Fibroblast of mammary gland (primary cell): ENCODE measurements around the gene HOXB7.

Source experiments
- DNase-seq: peaks from one replicate; pipeline ENCODE4 v3.0.0-alpha.2; 2010; ENCODE audit warnings: low read depth
- H3K4me3 ChIP-seq: 2 replicates; pipeline ENCODE4 v1.5.1; 2011; ENCODE audit warnings: low read depth, mild to moderate bottlenecking, low read length, moderate library complexity; ENCODE audit not compliant: control insufficient read depth
- CTCF ChIP-seq: conservative IDR thresholded peaks from 2 replicates; pipeline ENCODE4 v1.5.1; 2011; ENCODE audit warnings: low read depth, low read length, inconsistent platforms; ENCODE audit not compliant: control insufficient read depth, insufficient read depth

Gene HOXB7

DNA sequence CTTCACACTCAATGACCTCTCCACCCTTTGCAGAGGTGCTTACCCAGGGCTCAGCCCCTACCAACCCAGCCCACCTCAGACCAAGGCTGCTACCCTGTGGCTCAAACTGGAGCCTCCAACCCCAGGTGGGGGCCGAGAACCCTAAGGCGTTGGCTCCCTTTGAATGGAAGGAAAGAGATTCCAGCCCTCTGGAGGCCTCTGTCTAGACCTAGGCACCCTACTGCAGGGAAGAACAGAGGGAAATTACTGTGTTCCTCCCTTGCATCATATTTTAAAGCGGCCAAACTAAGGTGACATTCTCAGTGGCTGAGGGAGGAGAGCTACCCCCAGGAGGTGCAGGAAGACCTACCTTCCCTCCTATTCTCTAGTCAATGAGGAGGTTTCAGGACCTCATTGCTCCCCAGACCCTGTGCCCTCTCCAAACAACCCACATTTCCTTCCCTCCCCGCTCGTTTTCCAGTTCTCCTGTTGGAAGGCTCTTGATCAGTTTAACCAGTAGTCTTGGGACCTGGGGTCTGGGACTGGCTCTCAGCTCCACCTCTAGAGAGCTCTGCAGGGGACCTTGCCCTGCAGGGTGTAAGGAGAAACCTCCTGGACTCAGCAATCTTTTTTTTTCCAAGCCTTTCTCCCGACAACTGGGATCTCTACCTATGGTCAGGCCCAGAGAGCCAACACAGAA lies 9.8 kb upstream of the HOXB7 start:
- no peak for DNase-seq
- no peak overlapping the region for H3K4me3 ChIP-seq
- no peak for TF ChIP-seq CTCF

DNA sequence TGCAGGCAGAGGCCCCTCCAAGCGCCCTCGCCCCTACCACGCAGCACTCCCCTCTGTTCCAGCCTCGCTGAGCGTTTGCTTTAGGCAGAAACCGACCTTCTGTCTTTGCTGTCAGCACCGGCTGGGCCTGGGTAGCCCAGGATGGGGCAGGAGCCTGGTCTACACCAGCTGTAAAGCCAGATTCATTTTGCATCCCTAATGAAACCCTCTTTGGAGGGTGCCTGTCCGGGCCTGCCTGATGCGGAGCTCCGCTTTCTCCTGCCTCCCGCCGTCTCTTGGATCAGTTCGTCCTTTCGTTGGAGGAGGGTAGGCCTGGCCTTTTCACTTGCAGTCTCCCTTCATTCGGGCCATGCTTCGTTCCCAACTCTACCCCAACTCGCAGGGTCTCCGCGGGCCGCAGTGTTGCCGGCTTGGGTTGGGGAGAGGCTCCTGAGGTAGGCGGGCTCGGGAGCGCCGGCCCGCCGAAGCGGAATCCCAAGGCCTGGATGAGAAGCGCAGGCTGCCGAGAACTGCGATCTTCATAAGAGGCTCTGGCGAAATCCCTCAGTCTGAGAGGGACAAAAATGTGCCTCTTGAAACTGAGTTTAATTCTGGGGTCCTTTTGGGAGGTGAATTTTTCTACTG lies 9.1 kb upstream of the HOXB7 start:
- TF ChIP-seq CTCF, result no peak
- no peak overlapping the region for H3K4me3 ChIP-seq
- no peak for DNase-seq

DNA sequence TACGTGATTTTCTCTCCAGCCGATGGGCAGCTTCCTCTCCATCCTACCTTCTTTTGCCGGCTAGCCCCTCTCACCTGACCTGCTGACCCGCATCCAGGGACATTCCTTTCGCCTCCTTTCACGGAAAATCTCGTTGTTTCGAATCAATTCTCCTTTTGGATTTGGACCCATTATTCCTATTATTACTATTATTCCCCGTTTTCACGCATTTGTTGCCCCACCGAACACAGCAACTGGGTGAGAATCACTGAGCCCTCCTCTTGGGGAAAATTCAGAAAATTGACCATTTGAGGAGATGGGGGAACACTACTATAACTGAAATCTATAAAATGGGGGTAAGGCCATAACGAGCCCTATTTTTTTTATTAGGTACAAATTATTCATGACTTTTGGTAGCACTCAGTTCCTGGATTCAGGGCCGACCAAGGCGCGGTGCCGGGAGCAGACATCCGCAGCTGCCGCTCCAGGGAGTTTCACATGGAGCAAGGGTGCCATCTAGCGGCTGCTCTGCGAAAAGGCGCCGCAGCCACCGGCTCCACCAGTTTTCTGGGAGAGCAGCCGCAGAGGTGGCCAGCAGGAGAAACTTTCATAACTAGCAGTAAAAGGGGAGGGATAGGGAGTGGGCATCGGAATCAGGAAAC lies 7.6 kb upstream of the HOXB7 start:
- peak; percentile 91 for TF ChIP-seq CTCF
- no peak overlapping the region for H3K4me3 ChIP-seq
- DNase-seq, result peak; percentile 78

- no peak overlapping the region for H3K4me3 ChIP-seq
- no peak for DNase-seq
- TF ChIP-seq CTCF, result no peak
Measured at GRCh38 chr17:48617471-48618255, 6.8 kb upstream of the HOXB7 start.

DNA sequence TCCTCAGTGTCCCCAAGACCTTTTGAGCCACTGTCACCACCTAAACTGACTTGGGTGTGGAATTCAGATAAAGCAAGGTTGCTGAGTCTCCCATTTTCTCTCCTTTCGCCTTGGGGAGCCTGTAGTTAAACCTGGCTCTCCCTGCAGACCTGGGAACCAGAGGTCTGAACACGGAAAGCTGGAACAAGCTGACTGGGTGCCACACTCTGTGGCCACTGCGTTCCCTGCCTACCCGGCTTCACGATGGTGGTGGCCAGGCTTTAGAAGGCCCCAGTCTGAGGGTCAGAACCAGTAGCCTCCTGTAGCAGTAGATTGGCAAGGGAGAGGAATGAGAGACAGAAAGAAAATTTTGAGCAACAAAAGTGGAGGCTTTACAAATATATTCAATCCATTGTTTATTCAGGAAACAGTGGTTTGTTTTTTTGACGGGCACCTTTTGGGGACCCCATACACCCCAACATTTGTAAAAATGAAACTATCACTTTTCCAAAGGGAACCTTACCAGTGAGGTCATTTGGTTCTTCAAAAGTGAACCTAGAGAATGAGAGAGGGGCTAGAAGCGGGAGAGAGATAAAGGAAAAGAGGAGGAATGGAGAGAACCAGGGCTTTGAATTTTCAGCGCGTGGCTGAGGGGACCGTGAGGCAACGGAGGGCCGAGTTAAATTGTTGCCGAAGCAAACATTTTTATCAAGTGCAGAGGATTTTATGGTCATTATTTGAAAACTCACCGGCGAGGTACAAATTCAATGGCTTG lies 6.1 kb upstream of the HOXB7 start:
- no peak overlapping the region for H3K4me3 ChIP-seq
- no peak for TF ChIP-seq CTCF
- DNase-seq, result no peak
